B cell (primary cell): Measurements from ENCODE around the gene NRAP.

ENCODE experiments used
- EZH2 ChIP-seq: IDR thresholded peaks from 2 replicates; pipeline ENCODE4 v1.6.1; 2012; ENCODE audit warnings: borderline replicate concordance, low read depth, mild to moderate bottlenecking, moderate library complexity, low read length; ENCODE audit not compliant: insufficient read depth, poor library complexity, severe bottlenecking
- TF ChIP-seq, protein P1 (sequence below): fragments of 200-600 bp; IDR thresholded peaks from one replicate; pipeline ENCODE4 v1.8.0; 2022; ENCODE audit warnings: antibody characterized with exemption, mild to moderate bottlenecking

DNA sequence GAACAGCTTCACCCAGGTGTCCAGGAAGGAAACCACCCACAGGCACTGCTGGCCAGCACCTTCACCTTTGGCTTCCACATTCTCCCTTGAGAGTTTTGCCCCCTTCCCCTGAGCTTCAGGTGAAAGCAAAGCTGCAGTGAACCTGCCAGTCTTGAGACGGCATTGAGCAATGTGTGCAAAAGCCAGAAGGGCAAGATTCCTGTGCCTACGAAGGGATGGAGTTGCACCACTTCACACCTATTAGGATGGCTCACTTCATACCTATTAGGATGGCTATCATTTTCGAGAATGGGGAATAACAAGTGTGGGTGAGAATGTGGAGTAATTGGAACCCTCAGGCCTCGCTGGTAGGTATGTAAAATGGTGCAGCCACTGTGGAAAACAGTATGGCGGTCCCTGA, 103.8 kb downstream of the NRAP start:
- TF ChIP-seq, protein P1, sequence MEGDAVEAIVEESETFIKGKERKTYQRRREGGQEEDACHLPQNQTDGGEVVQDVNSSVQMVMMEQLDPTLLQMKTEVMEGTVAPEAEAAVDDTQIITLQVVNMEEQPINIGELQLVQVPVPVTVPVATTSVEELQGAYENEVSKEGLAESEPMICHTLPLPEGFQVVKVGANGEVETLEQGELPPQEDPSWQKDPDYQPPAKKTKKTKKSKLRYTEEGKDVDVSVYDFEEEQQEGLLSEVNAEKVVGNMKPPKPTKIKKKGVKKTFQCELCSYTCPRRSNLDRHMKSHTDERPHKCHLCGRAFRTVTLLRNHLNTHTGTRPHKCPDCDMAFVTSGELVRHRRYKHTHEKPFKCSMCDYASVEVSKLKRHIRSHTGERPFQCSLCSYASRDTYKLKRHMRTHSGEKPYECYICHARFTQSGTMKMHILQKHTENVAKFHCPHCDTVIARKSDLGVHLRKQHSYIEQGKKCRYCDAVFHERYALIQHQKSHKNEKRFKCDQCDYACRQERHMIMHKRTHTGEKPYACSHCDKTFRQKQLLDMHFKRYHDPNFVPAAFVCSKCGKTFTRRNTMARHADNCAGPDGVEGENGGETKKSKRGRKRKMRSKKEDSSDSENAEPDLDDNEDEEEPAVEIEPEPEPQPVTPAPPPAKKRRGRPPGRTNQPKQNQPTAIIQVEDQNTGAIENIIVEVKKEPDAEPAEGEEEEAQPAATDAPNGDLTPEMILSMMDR = no peak
- TF ChIP-seq EZH2 = no peak
